ENCODE measurements around the gene SI. TPM values are rescaled to one million over a fixed set of nuclear protein-coding genes. Genes with fewer than 3 reads are reported as not detected.

The SI gene
- total RNA-seq, 3 donors from 2014 or later: not detected

DNA sequence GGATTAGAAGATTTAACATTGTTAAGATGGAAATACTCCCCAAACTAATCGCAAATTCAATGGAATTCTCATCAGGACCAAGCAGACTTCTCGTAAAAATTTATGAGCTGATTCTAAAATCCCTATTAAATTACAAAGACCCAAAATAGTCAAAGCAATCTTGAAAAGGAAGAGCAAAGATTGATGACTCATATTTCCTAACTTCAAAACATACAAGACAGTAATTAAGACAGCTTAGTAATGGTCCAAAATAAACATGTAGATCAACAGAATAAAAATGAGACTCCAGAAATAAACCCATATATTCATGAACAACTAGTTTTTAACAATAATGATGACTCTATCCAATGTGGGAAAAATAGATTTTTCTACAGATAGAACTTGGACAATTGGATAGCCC is 148.7 kb downstream of the SI start:
- H3K9me3 Mint-ChIP-seq: peaks cover 7% of the 10 kb centered on the region
- H3K4me3 Mint-ChIP-seq: no peak overlapping the region
- no peaks in the 10 kb centered on the region for H3K27me3 Mint-ChIP-seq (ENCODE audit: low read depth)
- H3K36me3 Mint-ChIP-seq (ENCODE audit: insufficient read depth): no peaks in the 10 kb centered on the region
- DNase-seq (no peak), ATAC-seq (no peak)
- no peaks in the 10 kb centered on the region for H3K4me1 Mint-ChIP-seq (ENCODE audit: low read depth)

Other genes starting within 250 kb of the SI start
- not detected for gene SLITRK3, start 117.9 kb upstream of the SI start, total RNA-seq